H9 (cell line): Measurements from ENCODE around the gene PLN. TPM values are rescaled to one million over a fixed set of nuclear protein-coding genes. Genes with fewer than 3 reads are reported as not detected.

Source experiments
- DNase-seq: peaks from one replicate; pipeline ENCODE4 v3.0.0-alpha.2; 2017
- H2AFZ ChIP-seq: one replicate; pipeline ENCODE4 v1.6.1; 2013; ENCODE audit warnings: mild to moderate bottlenecking, low read length, control low read depth, moderate library complexity
- H2AK5ac ChIP-seq: 2 replicates; pipeline ENCODE4 v1.6.1; 2013; ENCODE audit warnings: low read length, control low read depth, mixed read lengths; ENCODE audit not compliant: insufficient read length
- H2BK120ac ChIP-seq: one replicate; pipeline ENCODE4 v1.6.1; 2013; ENCODE audit warnings: low read depth, mild to moderate bottlenecking, low read length, control low read depth, inconsistent platforms; ENCODE audit not compliant: poor library complexity, severe bottlenecking
- H2BK12ac ChIP-seq: 2 replicates; pipeline ENCODE4 v1.6.1; 2013; ENCODE audit warnings: low read length, control low read depth, mixed read lengths, low read depth; ENCODE audit not compliant: insufficient read length
- H2BK15ac ChIP-seq: 2 replicates; pipeline ENCODE4 v1.6.1; 2013; ENCODE audit warnings: low read depth, low read length, control low read depth
- H2BK20ac ChIP-seq: one replicate; pipeline ENCODE4 v1.6.1; 2013; ENCODE audit warnings: low read depth, mild to moderate bottlenecking, low read length, control low read depth, inconsistent platforms; ENCODE audit not compliant: poor library complexity, severe bottlenecking
- H2BK5ac ChIP-seq: 2 replicates; pipeline ENCODE4 v1.6.1; 2013; ENCODE audit warnings: low read length, control low read depth, mixed read lengths; ENCODE audit not compliant: insufficient read length
- H3K14ac ChIP-seq: 2 replicates; pipeline ENCODE4 v1.6.1; 2013; ENCODE audit warnings: low read length, control low read depth; ENCODE audit not compliant: insufficient read depth
- H3K18ac ChIP-seq: 2 replicates; pipeline ENCODE4 v1.6.1; 2013; ENCODE audit warnings: low read depth, mild to moderate bottlenecking, mixed read lengths, low read length, control low read depth; ENCODE audit not compliant: insufficient read length
- H3K23ac ChIP-seq: 2 replicates; pipeline ENCODE4 v1.6.1; 2013; ENCODE audit warnings: low read length, control low read depth, mixed read lengths, low read depth; ENCODE audit not compliant: insufficient read length
- H3K23me2 ChIP-seq: 2 replicates; pipeline ENCODE4 v1.6.1; 2013; ENCODE audit warnings: low read depth, mild to moderate bottlenecking, mixed read lengths, low read length, control low read depth; ENCODE audit not compliant: insufficient read length, poor library complexity, severe bottlenecking
- H3K27ac ChIP-seq: 2 replicates; pipeline ENCODE4 v1.5.1; 2013; ENCODE audit warnings: low read length, control low read depth, mixed read lengths, low read depth; ENCODE audit not compliant: insufficient read length
- H3K27me3 ChIP-seq: 2 replicates; pipeline ENCODE4 v1.6.1; 2013; ENCODE audit warnings: low read length, control low read depth, inconsistent platforms; ENCODE audit not compliant: insufficient read depth
- H3K4ac ChIP-seq: 2 replicates; pipeline ENCODE4 v1.6.1; 2013; ENCODE audit warnings: low read depth, mild to moderate bottlenecking, control low read depth, inconsistent platforms, low read length, moderate library complexity
- H3K4me1 ChIP-seq: 2 replicates; pipeline ENCODE4 v1.6.1; 2013; ENCODE audit warnings: low read length, control low read depth, inconsistent platforms; ENCODE audit not compliant: insufficient read depth
- H3K4me2 ChIP-seq: 2 replicates; pipeline ENCODE4 v1.6.1; 2013; ENCODE audit warnings: low read length, control low read depth, mixed read lengths; ENCODE audit not compliant: insufficient read length, insufficient read depth
- H3K56ac ChIP-seq: 2 replicates; pipeline ENCODE4 v1.6.1; 2013; ENCODE audit warnings: low read depth, mild to moderate bottlenecking, mixed read lengths, low read length, control low read depth; ENCODE audit not compliant: insufficient read length
- H3K79me1 ChIP-seq: 2 replicates; pipeline ENCODE4 v1.6.1; 2013; ENCODE audit warnings: low read depth, mild to moderate bottlenecking, moderate library complexity, low read length, control low read depth, inconsistent platforms; ENCODE audit not compliant: insufficient read depth, poor library complexity, severe bottlenecking
- H3K79me2 ChIP-seq: 2 replicates; pipeline ENCODE4 v1.6.1; 2013; ENCODE audit warnings: low read length, control low read depth, inconsistent platforms; ENCODE audit not compliant: insufficient read depth
- H3K9ac ChIP-seq: 2 replicates; pipeline ENCODE4 v1.6.1; 2013; ENCODE audit warnings: low read length, control low read depth, mixed read lengths; ENCODE audit not compliant: insufficient read length; ENCODE audit errors: extremely low read depth
- H3K9me3 ChIP-seq: one replicate; pipeline ENCODE4 v1.6.1; 2013; ENCODE audit warnings: low read depth, low read length, inconsistent platforms; ENCODE audit not compliant: control insufficient read depth
- H3T11ph ChIP-seq: one replicate; pipeline ENCODE4 v1.6.1; 2013; ENCODE audit warnings: mild to moderate bottlenecking, low read length, control low read depth, inconsistent platforms
- H4K20me1 ChIP-seq: one replicate; pipeline ENCODE4 v1.6.1; 2013; ENCODE audit not compliant: control insufficient read depth, insufficient read length, insufficient read depth
- H4K5ac ChIP-seq: 2 replicates; pipeline ENCODE4 v1.6.1; 2013; ENCODE audit warnings: low read depth, mild to moderate bottlenecking, mixed read lengths, low read length, control low read depth; ENCODE audit not compliant: insufficient read length
- H4K8ac ChIP-seq: replicated peaks from 2 replicates; pipeline ENCODE4 v1.6.1; 2013; ENCODE audit warnings: low read length, control low read depth, mixed read lengths, low read depth; ENCODE audit not compliant: insufficient read length
- H4K91ac ChIP-seq: 2 replicates; pipeline ENCODE4 v1.6.1; 2013; ENCODE audit warnings: low read depth, mild to moderate bottlenecking, moderate library complexity, mixed read lengths, low read length, control low read depth; ENCODE audit not compliant: insufficient read length
- H3K27ac Mint-ChIP-seq, 3 experiments: 2 replicates in 2 of 3; 3 replicates in 1 of 3; pipeline ENCODE4 v1.8.0; 2020 to 2021; ENCODE audit warnings: mixed read lengths in 3 of 3, mild to moderate bottlenecking in 1 of 3, moderate library complexity in 1 of 3
- H3K27me3 Mint-ChIP-seq: 2 replicates; pipeline ENCODE4 v1.8.0; 2021; ENCODE audit warnings: low read depth, mild to moderate bottlenecking, moderate library complexity, mixed read lengths
- H3K36me3 Mint-ChIP-seq, 3 experiments: 2 replicates in 2 of 3; 3 replicates in 1 of 3; pipeline ENCODE4 v1.8.0; 2020 to 2021; ENCODE audit warnings: low read depth in 3 of 3, mixed read lengths in 3 of 3; ENCODE audit not compliant: insufficient read depth in 1 of 3
- H3K4me1 Mint-ChIP-seq, 2 experiments: 2 replicates each; pipeline ENCODE4 v1.8.0; 2020; ENCODE audit warnings: mixed read lengths in 2 of 2
- H3K4me3 Mint-ChIP-seq, 2 experiments: 2 replicates in 1 of 2; 3 replicates in 1 of 2; pipeline ENCODE4 v1.8.0; 2020 to 2021; ENCODE audit warnings: mild to moderate bottlenecking in 2 of 2, mixed read lengths in 2 of 2, moderate library complexity in 1 of 2
- H3K9me3 Mint-ChIP-seq, 2 experiments: 2 replicates in 1 of 2; 3 replicates in 1 of 2; pipeline ENCODE4 v1.8.0; 2020; ENCODE audit warnings: mild to moderate bottlenecking in 2 of 2, mixed read lengths in 2 of 2, moderate library complexity in 1 of 2
- WGBS: extraction: QIAGEN DNeasy Blood & Tissue Kit; methylation state at CpG from one replicate; pipeline ENCODE4 v1.1.7; 2013; ENCODE audit warnings: missing lambda C conversion rate, low lambda C conversion rate, mixed read lengths; ENCODE audit not compliant: insufficient read length; ENCODE audit errors: extremely low coverage; 5-methylcytosine and 5-hydroxymethylcytosine counted together
- total RNA-seq: library from RNA; stranded (reverse); gene quantifications from 2 replicates; pipeline ENCODE4 v1.2.1, GENCODE V29; 2021
- TF ChIP-seq, protein P1 (sequence below): fragments of 200-600 bp; sonication (generic); conservative IDR thresholded peaks from 3 replicates; pipeline ENCODE4 v1.8.0; 2021; ENCODE audit warnings: antibody characterized with exemption, mild to moderate bottlenecking

The PLN gene
- total RNA-seq, 1 experiment from 2014 or later = not detected

DNA sequence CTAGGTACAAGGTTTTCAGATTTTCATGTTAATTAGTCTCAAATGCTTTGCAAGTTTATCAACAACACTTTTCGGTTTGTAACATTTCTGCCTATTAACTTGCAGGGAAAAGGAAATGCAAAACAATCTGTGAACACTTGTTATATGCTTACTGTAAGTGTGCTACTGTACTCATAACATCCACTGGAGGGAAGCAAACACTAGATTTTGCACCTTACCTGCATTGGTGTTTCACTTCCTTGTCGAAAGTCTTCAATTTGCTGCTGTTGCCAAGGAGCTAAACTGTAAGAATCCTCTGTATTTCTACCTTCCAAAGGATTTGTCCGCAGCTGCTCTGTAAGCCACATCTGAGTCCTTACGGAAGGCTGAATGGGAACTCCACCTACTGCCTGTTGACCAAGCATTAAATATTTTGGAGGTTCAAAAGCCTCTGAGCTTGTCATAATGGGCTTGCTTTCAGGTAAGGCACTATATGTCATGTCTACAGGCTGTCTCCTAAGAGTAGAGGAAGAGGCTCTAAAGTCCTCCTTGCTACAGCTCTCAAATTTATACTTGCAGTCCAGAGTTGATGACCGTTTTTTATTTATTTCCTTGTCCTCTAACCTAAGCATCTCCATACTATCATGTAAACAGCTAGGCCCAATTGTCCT lies 17.3 kb downstream of the PLN start:
- no peak overlapping the region for H3K9ac ChIP-seq
- no peak overlapping the region for H2BK5ac ChIP-seq
- H2BK12ac ChIP-seq = no peak overlapping the region
- Mint-ChIP-seq H3K27ac (peak overlapping the region in 2 of 3 experiments; percentile 0 to 9; a peak in 2 of 7 replicates), H3K27me3 (no peaks in the 10 kb centered on the region), H3K9me3 (no peaks in the 10 kb centered on the region), H3K36me3 (no peaks in the 10 kb centered on the region), H3K4me3 (no peak overlapping the region), H3K4me1 (peaks cover 6 to 12% of the 10 kb centered on the region in 2 experiments)
- no peak overlapping the region for H4K5ac ChIP-seq
- no peaks in the 10 kb centered on the region for H4K20me1 ChIP-seq
- no peak overlapping the region for H3K56ac ChIP-seq
- no peak overlapping the region for H3K4me2 ChIP-seq
- H3T11ph ChIP-seq = no peak overlapping the region
- peaks cover 6% of the 10 kb centered on the region for H3K79me1 ChIP-seq
- no peaks in the 10 kb centered on the region for H3K23me2 ChIP-seq
- TF ChIP-seq, protein P1, sequence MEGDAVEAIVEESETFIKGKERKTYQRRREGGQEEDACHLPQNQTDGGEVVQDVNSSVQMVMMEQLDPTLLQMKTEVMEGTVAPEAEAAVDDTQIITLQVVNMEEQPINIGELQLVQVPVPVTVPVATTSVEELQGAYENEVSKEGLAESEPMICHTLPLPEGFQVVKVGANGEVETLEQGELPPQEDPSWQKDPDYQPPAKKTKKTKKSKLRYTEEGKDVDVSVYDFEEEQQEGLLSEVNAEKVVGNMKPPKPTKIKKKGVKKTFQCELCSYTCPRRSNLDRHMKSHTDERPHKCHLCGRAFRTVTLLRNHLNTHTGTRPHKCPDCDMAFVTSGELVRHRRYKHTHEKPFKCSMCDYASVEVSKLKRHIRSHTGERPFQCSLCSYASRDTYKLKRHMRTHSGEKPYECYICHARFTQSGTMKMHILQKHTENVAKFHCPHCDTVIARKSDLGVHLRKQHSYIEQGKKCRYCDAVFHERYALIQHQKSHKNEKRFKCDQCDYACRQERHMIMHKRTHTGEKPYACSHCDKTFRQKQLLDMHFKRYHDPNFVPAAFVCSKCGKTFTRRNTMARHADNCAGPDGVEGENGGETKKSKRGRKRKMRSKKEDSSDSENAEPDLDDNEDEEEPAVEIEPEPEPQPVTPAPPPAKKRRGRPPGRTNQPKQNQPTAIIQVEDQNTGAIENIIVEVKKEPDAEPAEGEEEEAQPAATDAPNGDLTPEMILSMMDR = peak; percentile 69
- no peaks in the 10 kb centered on the region for H3K79me2 ChIP-seq
- no peak overlapping the region for H2BK20ac ChIP-seq
- H2AK5ac ChIP-seq = no peak overlapping the region
- H3K4me1 ChIP-seq = peaks cover 3% of the 10 kb centered on the region; the same call in 1 of the 2 replicates
- no CpG with 5 or more reads among the region's 5 CpGs for WGBS
- H2BK15ac ChIP-seq = no peak overlapping the region
- no peak overlapping the region for H3K4ac ChIP-seq
- no peak overlapping the region for H3K27ac ChIP-seq
- H3K18ac ChIP-seq = no peak overlapping the region
- H3K14ac ChIP-seq = no peak overlapping the region
- H3K27me3 ChIP-seq = no peaks in the 10 kb centered on the region; the same call in 1 of the 2 replicates
- no peak overlapping the region for H2BK120ac ChIP-seq
- H4K8ac ChIP-seq = no peak overlapping the region
- H4K91ac ChIP-seq = no peak overlapping the region
- no peaks in the 10 kb centered on the region for H3K9me3 ChIP-seq
- no peak overlapping the region for H2AFZ ChIP-seq
- H3K23ac ChIP-seq = no peak overlapping the region
- DNase-seq = no peak
